Trophoblast cell (in vitro differentiated cells and primary cell): ENCODE measurements around the gene NR4A3.

Source experiments
- DNase-seq, 2 donors: peaks; one replicate each; pipeline ENCODE4 v3.0.0-alpha.2; 2016
- H2AFZ ChIP-seq: 2 replicates; pipeline ENCODE4 v1.6.1; 2013; ENCODE audit warnings: low read length, moderate library complexity, mild to moderate bottlenecking; ENCODE audit not compliant: insufficient read depth, poor library complexity
- H2AK5ac ChIP-seq: 2 replicates; pipeline ENCODE4 v1.6.1; 2013; ENCODE audit warnings: mild to moderate bottlenecking, low read length
- H2BK120ac ChIP-seq: 2 replicates; pipeline ENCODE4 v1.6.1; 2013; ENCODE audit warnings: low read length, mild to moderate bottlenecking, moderate library complexity; ENCODE audit not compliant: insufficient read depth, poor library complexity
- H2BK12ac ChIP-seq: 2 replicates; pipeline ENCODE4 v1.6.1; 2013; ENCODE audit warnings: mild to moderate bottlenecking, low read length, moderate library complexity
- H2BK5ac ChIP-seq: 2 replicates; pipeline ENCODE4 v1.6.1; 2013; ENCODE audit warnings: low read length, low read depth, moderate library complexity, mild to moderate bottlenecking; ENCODE audit not compliant: poor library complexity
- H3K14ac ChIP-seq: 2 replicates; pipeline ENCODE4 v1.6.1; 2013; ENCODE audit warnings: mild to moderate bottlenecking, low read length
- H3K18ac ChIP-seq: 2 replicates; pipeline ENCODE4 v1.6.1; 2013; ENCODE audit warnings: mild to moderate bottlenecking, low read length
- H3K23ac ChIP-seq: 2 replicates; pipeline ENCODE4 v1.6.1; 2013; ENCODE audit warnings: low read length
- H3K27ac ChIP-seq: 2 replicates; pipeline ENCODE4 v1.5.1; 2013; ENCODE audit warnings: low read depth, mild to moderate bottlenecking, inconsistent platforms, low read length, moderate library complexity
- H3K27me3 ChIP-seq: 2 replicates; pipeline ENCODE4 v1.6.1; 2013; ENCODE audit warnings: inconsistent platforms, mild to moderate bottlenecking, low read length, moderate library complexity; ENCODE audit not compliant: insufficient read depth
- H3K36me3 ChIP-seq, 2 experiments: 1 replicate in 1 of 2; 2 replicates in 1 of 2; pipeline ENCODE4 v1.6.1; 2013; ENCODE audit warnings: low read length in 2 of 2, mild to moderate bottlenecking in 2 of 2, moderate library complexity in 1 of 2; ENCODE audit not compliant: insufficient read depth in 2 of 2, control insufficient read depth in 1 of 2
- H3K4ac ChIP-seq: 2 replicates; pipeline ENCODE4 v1.6.1; 2013; ENCODE audit warnings: low read depth, mild to moderate bottlenecking, low read length, moderate library complexity
- H3K4me1 ChIP-seq, 2 experiments: 1 replicate in 1 of 2; 2 replicates in 1 of 2; pipeline ENCODE4 v1.6.1; 2013; ENCODE audit warnings: low read length in 2 of 2, mild to moderate bottlenecking in 2 of 2, moderate library complexity in 1 of 2; ENCODE audit not compliant: insufficient read depth in 2 of 2, control insufficient read depth in 1 of 2
- H3K4me2 ChIP-seq: 2 replicates; pipeline ENCODE4 v1.6.1; 2013; ENCODE audit warnings: inconsistent platforms, mild to moderate bottlenecking, low read length, moderate library complexity
- H3K4me3 ChIP-seq: 2 replicates; pipeline ENCODE4 v1.5.1; 2013; ENCODE audit warnings: mild to moderate bottlenecking, low read depth, low read length, inconsistent platforms
- H3K79me1 ChIP-seq: one replicate; pipeline ENCODE4 v1.6.1; 2013; ENCODE audit warnings: low read length
- H3K79me2 ChIP-seq: 2 replicates; pipeline ENCODE4 v1.6.1; 2013; ENCODE audit warnings: low read length, mild to moderate bottlenecking; ENCODE audit not compliant: control insufficient read depth, insufficient read depth, poor library complexity
- H3K9ac ChIP-seq: 2 replicates; pipeline ENCODE4 v1.6.1; 2013; ENCODE audit warnings: mild to moderate bottlenecking, low read length
- H3K9me3 ChIP-seq: 2 replicates; pipeline ENCODE4 v1.6.1; 2013; ENCODE audit warnings: low read depth, mild to moderate bottlenecking, control low read depth, inconsistent platforms, low read length; ENCODE audit not compliant: insufficient read depth
- H4K12ac ChIP-seq: 2 replicates; pipeline ENCODE4 v1.6.1; 2013; ENCODE audit warnings: low read depth, mild to moderate bottlenecking, low read length, moderate library complexity
- H4K8ac ChIP-seq: 2 replicates; pipeline ENCODE4 v1.6.1; 2013; ENCODE audit warnings: low read depth, mild to moderate bottlenecking, low read length, moderate library complexity
- H4K91ac ChIP-seq: one replicate; pipeline ENCODE4 v1.6.1; 2013; ENCODE audit warnings: low read depth, mild to moderate bottlenecking, low read length, moderate library complexity
- WGBS: extraction: QIAGEN DNeasy Blood & Tissue Kit; methylation state at CpG from one replicate; pipeline ENCODE4 v1.1.7; 2013; ENCODE audit warnings: missing lambda C conversion rate; ENCODE audit not compliant: insufficient read length, insufficient coverage; ENCODE audit errors: extremely low coverage; 5-methylcytosine and 5-hydroxymethylcytosine counted together

The NR4A3 gene

DNA sequence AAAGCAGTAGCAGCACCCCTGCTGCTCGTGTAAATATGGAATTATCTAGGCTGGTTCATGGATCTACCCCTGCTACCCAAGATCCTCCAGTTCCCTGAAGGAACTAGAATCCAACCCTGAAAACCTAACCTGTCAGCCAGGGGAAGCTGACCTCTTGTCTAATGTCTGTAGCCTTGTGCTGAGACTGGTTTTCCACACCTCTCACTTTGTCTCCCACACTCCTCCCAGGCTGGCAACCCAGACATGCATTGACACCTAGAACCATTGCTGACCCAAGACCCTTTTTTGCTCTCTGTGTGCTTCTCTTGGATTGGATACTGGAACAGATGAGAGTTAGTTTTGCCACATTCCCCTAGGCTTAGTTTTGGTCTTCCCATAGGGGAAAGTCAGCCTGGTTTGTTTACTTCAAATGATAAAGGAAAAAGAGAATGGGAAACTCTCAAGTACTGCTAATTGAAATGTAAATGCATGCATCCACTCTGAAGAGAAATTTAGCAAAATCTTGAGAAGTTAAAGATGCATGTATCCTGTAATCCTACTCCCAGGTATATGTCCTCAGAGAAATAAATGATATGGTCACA, 36.6 kb upstream of the NR4A3 start:
- Histone ChIP-seq H4K12ac (no peak overlapping the region), H3K9me3 (no peaks in the 10 kb centered on the region), H3K79me1 (peaks cover 2% of the 10 kb centered on the region), H3K36me3 (no peaks in the 10 kb centered on the region), H3K4me2 (no peak overlapping the region), H3K14ac (no peak overlapping the region), H2AFZ (no peak overlapping the region), H4K8ac (no peak overlapping the region), H3K9ac (peak overlapping the region; percentile 38), H4K91ac (no peak overlapping the region), H3K27ac (no peak overlapping the region), H3K79me2 (peaks cover 1% of the 10 kb centered on the region), H3K4me1 (peaks cover 11% of the 10 kb centered on the region in 2 experiments), H3K27me3 (no peaks in the 10 kb centered on the region), H3K23ac (no peak overlapping the region), H2BK5ac (no peak overlapping the region), H2BK120ac (no peak overlapping the region), H3K4ac (no peak overlapping the region), H2BK12ac (no peak overlapping the region), H3K4me3 (no peak overlapping the region), H2AK5ac (no peak overlapping the region), H3K18ac (no peak overlapping the region)
- WGBS: no CpG with 5 or more reads among the region's 1 CpG
- no peak for DNase-seq

- peaks cover 2% of the 10 kb centered on the region for H3K79me1 ChIP-seq
- DNase-seq: no peak
- H3K4me2 ChIP-seq: no peak overlapping the region
Measured at GRCh38 chr9:99787556-99787955, 34.1 kb upstream of the NR4A3 start.

DNA sequence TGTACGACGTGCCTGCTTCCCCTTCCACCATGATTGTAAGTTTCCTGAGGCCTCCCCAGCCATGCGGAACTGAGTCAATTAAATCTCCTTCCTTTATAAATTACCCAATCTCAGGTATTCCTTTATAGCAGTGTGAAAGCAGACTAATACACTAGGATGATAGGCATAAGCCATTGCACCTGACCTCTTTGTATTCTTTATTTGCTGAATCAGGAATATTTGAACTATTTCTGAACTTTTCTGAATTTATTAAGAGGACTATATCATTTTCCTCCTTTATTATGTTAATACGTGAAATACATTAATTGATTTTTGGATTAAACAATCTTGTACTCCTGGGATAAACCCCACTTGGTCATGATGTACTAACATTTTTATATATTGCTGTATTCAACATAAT, 28.2 kb upstream of the NR4A3 start:
- Histone ChIP-seq H2BK5ac (no peak overlapping the region), H3K23ac (no peak overlapping the region), H3K14ac (no peak overlapping the region), H3K9me3 (no peaks in the 10 kb centered on the region), H3K18ac (no peak overlapping the region), H3K4me1 (no peaks in the 10 kb centered on the region), H4K91ac (no peak overlapping the region), H3K27me3 (no peaks in the 10 kb centered on the region), H3K36me3 (no peaks in the 10 kb centered on the region), H3K27ac (no peak overlapping the region), H2BK12ac (no peak overlapping the region), H2BK120ac (no peak overlapping the region), H3K4me3 (no peak overlapping the region), H3K9ac (no peak overlapping the region), H4K12ac (no peak overlapping the region), H3K79me2 (no peaks in the 10 kb centered on the region), H2AK5ac (no peak overlapping the region), H3K79me1 (no peaks in the 10 kb centered on the region), H2AFZ (no peak overlapping the region), H4K8ac (no peak overlapping the region), H3K4me2 (no peak overlapping the region), H3K4ac (no peak overlapping the region)
- no CpG with 5 or more reads among the region's 4 CpGs for WGBS
- DNase-seq: no peak

More at GRCh38 chr9:99787556-99787955, 34.1 kb upstream of the NR4A3 start:
- no peak overlapping the region for H3K4me3 ChIP-seq
- H3K14ac ChIP-seq: no peak overlapping the region
- H3K23ac ChIP-seq: no peak overlapping the region
- H3K9ac ChIP-seq: no peak overlapping the region
- no peak overlapping the region for H4K91ac ChIP-seq
- H4K8ac ChIP-seq: no peak overlapping the region
- peaks cover 11% of the 10 kb centered on the region in 2 experiments for H3K4me1 ChIP-seq
- H3K27me3 ChIP-seq: no peaks in the 10 kb centered on the region
- no peak overlapping the region for H2AFZ ChIP-seq
- H3K79me2 ChIP-seq: peaks cover 1% of the 10 kb centered on the region
- H4K12ac ChIP-seq: no peak overlapping the region
- H2AK5ac ChIP-seq: no peak overlapping the region
- no peaks in the 10 kb centered on the region for H3K9me3 ChIP-seq
- no peak overlapping the region for H2BK12ac ChIP-seq
- no peak overlapping the region for H3K18ac ChIP-seq
- no peak overlapping the region for H3K4ac ChIP-seq
- no peak overlapping the region for H2BK120ac ChIP-seq
- H2BK5ac ChIP-seq: no peak overlapping the region
- H3K36me3 ChIP-seq: no peaks in the 10 kb centered on the region
- no peak overlapping the region for H3K27ac ChIP-seq

DNA sequence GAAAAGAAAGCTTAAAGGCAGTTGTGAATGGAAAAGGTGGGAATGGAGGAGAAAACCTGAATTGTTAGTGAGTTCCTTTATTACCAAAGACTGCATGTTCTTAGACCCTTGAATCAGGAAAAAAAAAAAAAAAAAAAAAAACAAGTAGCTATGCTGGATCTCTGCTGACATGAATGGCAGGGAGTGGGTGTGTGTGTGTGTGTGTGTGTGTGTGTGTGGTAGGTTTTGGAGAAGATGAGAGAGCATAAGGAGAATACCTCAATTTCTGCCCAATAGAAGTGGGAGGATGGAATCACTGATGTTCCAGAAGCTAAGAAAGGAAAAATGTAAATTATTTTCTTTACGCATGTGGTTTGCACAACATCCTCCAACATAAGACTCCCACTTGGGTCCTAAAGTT, 25.5 kb upstream of the NR4A3 start:
- no peak overlapping the region for H2BK5ac ChIP-seq
- no peak overlapping the region for H2BK12ac ChIP-seq
- no peak overlapping the region for H4K12ac ChIP-seq
- no peaks in the 10 kb centered on the region for H3K4me1 ChIP-seq
- no peak overlapping the region for H3K4me3 ChIP-seq
- no peak for DNase-seq
- H4K91ac ChIP-seq: no peak overlapping the region
- no peak overlapping the region for H4K8ac ChIP-seq
- H3K9me3 ChIP-seq: no peaks in the 10 kb centered on the region
- no peak overlapping the region for H3K27ac ChIP-seq
- H3K79me2 ChIP-seq: no peaks in the 10 kb centered on the region
- H2BK120ac ChIP-seq: no peak overlapping the region
- H3K27me3 ChIP-seq: no peaks in the 10 kb centered on the region
- no peak overlapping the region for H2AK5ac ChIP-seq
- no peak overlapping the region for H3K18ac ChIP-seq
- no peak overlapping the region for H3K9ac ChIP-seq
- no peak overlapping the region for H2AFZ ChIP-seq
- H3K4ac ChIP-seq: no peak overlapping the region
- H3K14ac ChIP-seq: no peak overlapping the region
- no peak overlapping the region for H3K23ac ChIP-seq
- no peak overlapping the region for H3K4me2 ChIP-seq
- H3K79me1 ChIP-seq: no peaks in the 10 kb centered on the region
- no CpG with 5 or more reads among the region's 1 CpG for WGBS
- H3K36me3 ChIP-seq: no peaks in the 10 kb centered on the region
